Effector CD4-positive, alpha-beta T cell (primary cell): ENCODE results near the gene ATP10B.

ENCODE experiments used
- DNase-seq: peaks from one replicate; pipeline ENCODE4 v3.0.0-alpha.2; 2020

The ATP10B gene

DNA sequence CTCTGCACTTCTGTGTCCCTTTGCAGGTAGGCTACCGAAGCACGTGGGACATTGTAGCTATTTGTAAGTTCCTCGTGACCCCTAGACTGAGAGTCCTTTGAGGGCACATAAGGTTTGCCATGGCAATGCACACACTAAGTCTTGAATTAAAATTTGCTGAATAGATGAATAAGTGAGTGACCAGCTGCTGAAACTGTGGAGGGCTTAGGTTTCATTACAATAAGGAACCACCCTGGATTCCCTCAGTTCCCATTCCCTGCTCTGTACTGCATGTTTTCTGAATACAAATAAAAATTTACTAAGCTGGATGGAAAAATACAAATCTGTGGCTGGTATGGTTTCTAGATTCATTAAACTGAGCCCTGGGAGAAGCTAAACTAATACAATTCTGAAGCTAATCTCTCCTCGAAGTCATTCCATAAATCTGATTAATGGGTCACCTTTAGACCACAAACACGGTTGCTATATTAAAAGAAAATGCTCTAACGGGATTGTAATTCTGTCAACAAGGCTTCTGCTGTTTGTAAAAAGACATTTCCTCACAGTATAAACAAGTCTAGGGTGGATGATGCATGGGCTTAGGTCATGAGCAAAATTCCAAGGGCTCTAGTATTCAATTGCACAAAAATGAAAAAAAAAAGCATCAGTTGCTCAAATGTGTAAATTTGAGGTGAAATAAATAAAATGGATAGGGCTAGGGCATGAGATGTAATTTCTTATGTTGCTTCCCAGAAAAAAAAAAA, 172.3 kb downstream of the ATP10B start:
- no peak for DNase-seq

DNA sequence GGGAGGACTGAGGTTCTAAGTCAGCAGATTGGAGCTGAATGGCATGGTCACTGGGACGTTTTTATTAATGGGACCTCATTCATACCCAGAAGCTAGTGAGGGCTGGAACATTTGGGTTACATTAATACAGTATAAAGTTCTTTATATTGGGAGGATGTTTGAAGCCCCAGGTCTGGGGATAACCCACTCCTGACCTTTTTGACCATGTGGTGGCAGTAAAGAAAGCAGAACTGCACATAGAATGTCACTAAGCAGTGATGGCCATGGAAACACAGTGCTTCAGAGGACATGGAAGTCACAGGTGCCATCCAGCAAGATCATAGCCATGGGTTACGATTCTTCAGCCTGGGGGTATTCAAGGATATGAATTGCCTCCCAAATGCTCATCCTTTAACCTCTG, 176.0 kb downstream of the ATP10B start:
- no peak for DNase-seq

- DNase-seq, result no peak
Measured at GRCh38 chr5:160674901-160675300, 177.1 kb downstream of the ATP10B start.

- no peak for DNase-seq
Measured at GRCh38 chr5:160672521-160672920, 179.5 kb downstream of the ATP10B start.

GRCh38 chr5:160668356-160668755, 183.7 kb downstream of the ATP10B start:
- no peak for DNase-seq

- no peak for DNase-seq
Measured at GRCh38 chr5:160667160-160667559, 184.9 kb downstream of the ATP10B start.

- DNase-seq, result no peak
Measured at GRCh38 chr5:160665460-160665859, 186.6 kb downstream of the ATP10B start.

- DNase-seq, result no peak
Measured at GRCh38 chr5:160660132-160660531, 191.9 kb downstream of the ATP10B start.

- DNase-seq, result no peak
Measured at GRCh38 chr5:160657622-160658458, 194.2 kb downstream of the ATP10B start.

DNA sequence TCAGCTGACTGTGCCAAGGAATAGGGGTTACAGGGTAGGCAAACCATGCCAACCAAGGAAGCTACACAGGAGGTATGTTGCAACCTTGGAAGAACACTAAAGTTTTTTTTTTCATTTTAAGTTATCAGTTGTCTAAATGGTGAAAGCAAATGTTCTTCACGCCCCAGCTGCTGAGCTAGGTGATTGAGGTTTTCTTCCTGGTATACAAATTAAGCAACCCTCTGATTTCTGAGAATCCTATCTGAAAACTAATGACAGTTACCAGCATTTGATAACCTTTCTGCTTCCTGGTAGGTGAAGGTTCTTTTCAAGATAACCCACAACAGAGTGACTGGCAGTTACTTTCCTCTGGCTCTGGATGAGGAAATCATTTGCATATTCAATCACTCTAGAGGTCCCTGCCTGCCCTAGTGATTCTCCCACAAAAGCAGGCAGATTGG, 194.9 kb downstream of the ATP10B start:
- DNase-seq, result no peak

DNA sequence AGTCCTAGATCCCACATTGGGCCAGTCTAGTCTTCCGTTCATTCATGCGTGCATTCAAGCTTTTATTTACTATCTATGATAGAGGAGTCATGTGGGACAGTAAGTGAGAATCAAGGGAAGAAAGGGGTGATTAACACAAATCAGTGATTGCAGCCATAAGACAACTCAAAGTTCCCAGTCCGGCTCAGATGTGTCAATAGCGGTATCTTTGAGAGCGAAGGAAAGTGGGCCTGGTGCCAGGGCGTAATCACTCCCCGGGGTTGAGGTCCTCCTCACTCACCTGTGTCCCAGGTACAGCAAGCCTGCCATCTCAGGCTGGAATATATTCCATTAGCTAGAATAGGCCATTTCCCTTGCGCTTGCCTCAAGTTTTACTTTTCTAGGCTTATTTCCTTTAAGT, 196.3 kb downstream of the ATP10B start:
- no peak for DNase-seq

DNA sequence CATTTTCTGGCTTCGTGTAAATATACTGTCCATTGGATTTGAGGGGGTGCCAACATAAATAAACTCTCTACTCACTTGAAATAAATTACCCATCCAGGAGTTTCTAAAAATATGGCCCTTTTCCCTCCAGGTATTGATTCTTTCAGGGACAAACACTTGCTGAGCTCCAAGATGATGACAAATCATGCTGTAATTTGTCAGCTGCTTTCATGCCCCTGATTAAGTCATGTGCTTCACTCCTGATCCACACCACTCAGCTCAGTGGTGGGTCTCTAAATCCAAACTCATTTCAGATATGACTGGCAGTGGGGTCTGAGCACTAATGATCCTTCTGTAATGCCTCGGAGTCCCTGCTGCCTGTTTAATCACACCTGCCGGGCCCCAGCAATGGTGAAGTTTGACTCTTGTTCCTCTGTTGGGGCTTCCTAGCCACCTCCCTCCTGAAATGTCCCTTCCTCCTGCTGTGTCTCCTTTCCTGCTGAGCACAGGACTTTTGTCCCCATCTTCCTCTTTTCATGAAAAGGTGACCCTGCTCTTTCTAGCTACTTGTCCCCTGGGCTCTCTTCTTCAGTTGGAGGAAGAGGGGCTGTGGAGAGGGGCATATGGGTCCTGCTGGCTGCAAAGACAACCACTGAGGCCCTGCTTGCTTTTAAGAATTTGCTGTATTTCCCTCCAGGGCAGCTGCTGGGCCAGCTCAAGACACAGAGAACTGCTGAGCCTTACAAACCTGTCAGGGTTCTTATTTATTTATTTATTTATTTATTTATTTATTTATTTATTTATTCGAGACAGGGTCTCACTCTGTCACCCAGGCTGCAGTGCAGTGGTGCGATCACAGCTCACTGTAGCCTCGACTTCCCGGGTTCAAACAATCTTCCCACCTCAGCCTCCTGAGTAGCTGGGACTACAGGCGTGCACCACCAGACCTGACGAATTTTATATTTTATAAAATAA, 200.0 kb downstream of the ATP10B start:
- DNase-seq, result no peak

- DNase-seq, result no peak
Measured at GRCh38 chr5:160649304-160649703, 202.7 kb downstream of the ATP10B start.

DNA sequence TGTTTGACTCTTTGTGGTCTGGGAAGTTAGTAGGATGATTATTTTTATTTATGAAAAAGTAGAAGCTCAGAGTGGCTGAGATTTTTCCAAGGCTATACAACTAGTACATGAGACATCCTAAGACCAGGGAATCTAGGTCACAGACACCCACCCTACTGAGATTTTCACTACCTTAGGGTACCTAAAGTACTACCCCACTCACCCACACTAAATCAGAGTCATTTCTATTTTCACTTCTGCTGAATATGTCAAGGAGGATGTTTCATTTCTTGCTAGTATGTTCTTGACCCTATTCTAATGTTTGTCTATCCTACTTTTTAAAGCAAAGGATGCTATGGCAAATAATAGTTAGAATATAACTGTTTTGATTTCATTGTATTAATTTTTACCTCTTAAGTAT, 206.0 kb downstream of the ATP10B start:
- no peak for DNase-seq

- no peak for DNase-seq
Measured at GRCh38 chr5:160643616-160644240, 208.3 kb downstream of the ATP10B start.

DNA sequence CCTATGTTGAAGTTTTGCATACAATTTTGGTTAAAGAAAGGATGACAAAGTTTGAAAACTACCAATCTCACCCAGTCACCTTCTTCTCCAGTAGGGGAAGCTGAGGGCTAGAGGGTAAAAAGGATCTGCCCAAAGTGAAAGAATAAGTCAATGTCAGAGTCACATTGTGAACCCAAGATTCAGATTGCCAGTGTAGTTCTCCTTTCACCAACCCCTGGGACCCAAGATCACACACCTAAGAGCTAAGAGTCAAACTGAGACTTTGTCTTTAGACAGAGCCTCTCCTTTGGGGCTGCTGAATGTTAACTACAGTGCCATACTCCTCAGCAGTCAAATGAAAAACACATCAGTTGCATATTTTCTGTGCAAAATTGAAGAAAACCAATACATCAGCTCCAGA, 210.6 kb downstream of the ATP10B start:
- no peak for DNase-seq

- DNase-seq, result no peak
Measured at GRCh38 chr5:160640406-160640805, 211.6 kb downstream of the ATP10B start.

DNA sequence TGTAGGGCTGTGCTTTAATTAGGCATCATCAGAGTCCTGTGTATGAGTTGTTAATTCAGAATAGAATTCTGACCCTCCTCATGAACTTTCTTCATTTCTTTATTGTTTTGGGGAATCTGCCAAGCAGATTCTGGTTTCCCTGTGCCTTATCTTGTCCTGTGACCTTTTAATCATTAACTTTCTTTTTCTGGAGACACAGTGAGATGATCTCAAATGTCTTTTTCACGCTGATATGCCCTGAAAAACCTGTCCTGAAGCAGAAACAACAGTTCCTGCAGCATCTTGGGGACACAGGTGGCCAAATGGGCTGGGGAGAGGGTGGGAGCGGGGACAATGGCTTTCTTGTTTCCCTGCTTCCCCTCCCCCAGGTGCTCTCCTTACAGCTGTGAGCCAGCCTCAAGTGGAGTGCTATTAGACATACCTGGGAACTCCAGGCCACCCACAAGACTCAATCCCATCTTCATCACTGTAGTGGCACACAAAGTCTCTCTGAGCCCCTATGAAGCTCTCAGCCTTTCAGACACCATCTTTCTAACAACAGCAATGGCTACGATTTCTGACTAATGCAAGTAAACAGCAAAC, 213.8 kb downstream of the ATP10B start:
- DNase-seq, result no peak

GRCh38 chr5:160637357-160638090, 214.5 kb downstream of the ATP10B start:
- DNase-seq, result no peak

GRCh38 chr5:160635663-160636062, 216.3 kb downstream of the ATP10B start:
- DNase-seq, result no peak

DNA sequence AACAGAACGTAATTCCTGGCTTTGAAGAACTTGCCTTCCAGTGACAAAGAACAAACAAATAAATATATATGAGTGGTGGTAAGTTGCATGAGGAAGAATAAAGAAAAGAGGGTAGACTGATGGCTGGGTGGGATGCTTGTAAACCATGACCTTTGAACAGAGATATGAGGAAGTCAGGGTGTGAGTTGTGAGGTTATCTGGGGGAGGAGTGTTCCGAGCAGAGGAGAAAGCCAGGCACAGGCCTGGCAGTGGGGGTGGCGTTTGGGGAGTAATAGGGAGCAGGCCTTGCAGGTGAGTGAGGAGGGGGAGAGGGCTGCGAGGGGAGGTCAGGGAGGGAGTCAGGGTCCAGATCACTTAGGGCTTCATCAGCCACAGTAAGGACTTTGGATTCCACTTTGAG, 217.0 kb downstream of the ATP10B start:
- DNase-seq, result no peak
